ENCODE data around the gene SEPSECS. TPM values are rescaled to one million over a fixed set of nuclear protein-coding genes. Genes with fewer than 3 reads are reported as not detected.

Gene SEPSECS
- total RNA-seq, 1 donor from 2014 or later = 4.7 TPM

DNA sequence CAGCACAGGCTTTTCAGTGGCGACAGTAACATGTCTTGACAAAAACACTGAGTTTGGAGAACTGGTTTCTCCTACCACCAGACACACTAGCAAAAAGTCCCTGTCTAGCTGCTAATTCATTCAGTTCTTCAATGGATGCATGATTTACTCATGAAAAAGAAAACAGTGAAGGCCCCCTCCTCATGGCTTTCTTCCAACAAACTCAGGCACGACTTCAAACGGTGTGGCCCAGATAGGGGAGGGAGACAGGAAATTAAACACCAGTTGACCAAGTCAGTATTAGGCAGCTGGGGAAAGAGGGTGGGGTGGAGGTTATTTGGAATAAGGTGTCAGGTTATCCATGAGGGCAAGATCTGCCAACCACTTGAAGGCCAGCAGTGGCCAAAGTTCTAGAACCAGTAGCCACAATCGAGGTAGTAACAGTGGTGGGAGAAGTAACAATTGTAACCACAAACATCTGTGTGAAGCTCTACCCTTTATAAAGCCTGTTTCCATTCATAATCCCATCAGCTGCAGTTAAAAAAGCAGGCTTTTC is 60.2 kb downstream of the SEPSECS start:
- TF ChIP-seq CTCF (IDR thresholded peaks at IDR 0.05; ENCODE audit: insufficient read depth, low read length, poor library complexity, severe bottlenecking) = no peak
- Histone ChIP-seq H3K36me3 (ENCODE audit: control insufficient read depth, insufficient read depth, low read length) (no peaks in the 10 kb centered on the region), H3K27me3 (ENCODE audit: control insufficient read depth, insufficient read depth, low read length) (no peaks in the 10 kb centered on the region), H3K4me3 (ENCODE audit: low read depth, low read length) (no peak overlapping the region)
- no peak for DNase-seq (ENCODE audit: low read depth)

- DNase-seq (ENCODE audit: low read depth) = no peak
- no peaks in the 10 kb centered on the region for H3K27me3 ChIP-seq (ENCODE audit: control insufficient read depth, insufficient read depth, low read length)
- H3K36me3 ChIP-seq (ENCODE audit: control insufficient read depth, insufficient read depth, low read length) = no peaks in the 10 kb centered on the region
- H3K4me3 ChIP-seq (ENCODE audit: low read depth, low read length) = no peak overlapping the region
- no peak for TF ChIP-seq CTCF (IDR thresholded peaks at IDR 0.05; ENCODE audit: insufficient read depth, low read length, poor library complexity, severe bottlenecking)
These were observed 61.0 kb downstream of the SEPSECS start for GRCh38 chr4:25098964-25099891.

- no peak for DNase-seq (ENCODE audit: low read depth)
- no peaks in the 10 kb centered on the region for H3K36me3 ChIP-seq (ENCODE audit: control insufficient read depth, insufficient read depth, low read length)
- no peak for TF ChIP-seq CTCF (IDR thresholded peaks at IDR 0.05; ENCODE audit: insufficient read depth, low read length, poor library complexity, severe bottlenecking)
- H3K27me3 ChIP-seq (ENCODE audit: control insufficient read depth, insufficient read depth, low read length) = no peaks in the 10 kb centered on the region
- H3K4me3 ChIP-seq (ENCODE audit: low read depth, low read length) = no peak overlapping the region
These were observed 63.2 kb downstream of the SEPSECS start for GRCh38 chr4:25096981-25097443.

- Histone ChIP-seq H3K4me3 (ENCODE audit: low read depth, low read length) (no peak overlapping the region), H3K27me3 (ENCODE audit: control insufficient read depth, insufficient read depth, low read length) (peaks cover under 1% of the 10 kb centered on the region), H3K36me3 (ENCODE audit: control insufficient read depth, insufficient read depth, low read length) (no peaks in the 10 kb centered on the region)
- no peak for TF ChIP-seq CTCF (IDR thresholded peaks at IDR 0.05; ENCODE audit: insufficient read depth, low read length, poor library complexity, severe bottlenecking)
- DNase-seq (ENCODE audit: low read depth) = no peak
These were observed 63.8 kb downstream of the SEPSECS start for GRCh38 chr4:25096251-25096980.

DNA sequence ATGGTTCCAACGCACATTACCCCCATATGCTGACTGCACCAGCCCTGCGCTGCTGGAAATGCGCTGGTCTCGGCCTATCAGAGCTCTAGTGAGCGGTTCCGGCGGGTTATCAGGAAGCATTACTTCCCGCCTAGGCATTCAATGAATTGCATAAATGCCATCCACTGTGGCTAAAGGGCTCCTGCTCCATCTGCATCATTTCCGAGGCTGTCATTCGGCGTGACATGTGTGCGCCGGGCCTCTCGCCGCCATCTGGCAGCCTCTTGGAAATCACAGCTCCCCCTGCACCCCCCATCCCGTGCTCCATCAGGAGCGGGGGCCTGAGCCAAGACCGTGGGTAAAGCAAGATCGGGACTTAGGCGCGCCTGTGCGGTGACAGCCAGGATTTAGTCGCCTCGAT is 64.4 kb downstream of the SEPSECS start:
- DNase-seq (ENCODE audit: low read depth) = no peak
- TF ChIP-seq CTCF (IDR thresholded peaks at IDR 0.05; ENCODE audit: insufficient read depth, low read length, poor library complexity, severe bottlenecking) = no peak
- peaks cover 4% of the 10 kb centered on the region for H3K27me3 ChIP-seq (ENCODE audit: control insufficient read depth, insufficient read depth, low read length)
- H3K36me3 ChIP-seq (ENCODE audit: control insufficient read depth, insufficient read depth, low read length) = no peaks in the 10 kb centered on the region
- H3K4me3 ChIP-seq (ENCODE audit: low read depth, low read length) = no peak overlapping the region
